Central memory CD8-positive, alpha-beta T cell (primary cell): ENCODE data around the gene ACKR4.

Experiments
- ATAC-seq: fragments of 150-1000 bp; cut with Tn5 transposase; replicated peaks from 2 replicates; pipeline ENCODE4 v1.10.0; 2022; ENCODE audit warnings: mild to moderate bottlenecking, moderate FRiP score, moderate number of reproducible peaks; ENCODE audit not compliant: poor library complexity, severe bottlenecking; ENCODE audit errors: extremely low read depth
- DNase-seq, 2 donors: peaks; one replicate each; pipeline ENCODE4 v3.0.0; 2021; ENCODE audit warnings: low spot score in 2 of 2
- H3K27ac Mint-ChIP-seq: one replicate; pipeline ENCODE4 v1.8.0; 2022; ENCODE audit warnings: low read depth, mild to moderate bottlenecking, moderate library complexity, mixed read lengths
- H3K27me3 Mint-ChIP-seq: one replicate; pipeline ENCODE4 v1.8.0; 2022; ENCODE audit warnings: mixed read lengths
- H3K36me3 Mint-ChIP-seq: one replicate; pipeline ENCODE4 v1.8.0; 2022; ENCODE audit warnings: mild to moderate bottlenecking, moderate library complexity, mixed read lengths; ENCODE audit not compliant: insufficient read depth
- H3K4me1 Mint-ChIP-seq: one replicate; pipeline ENCODE4 v1.8.0; 2022; ENCODE audit warnings: mixed read lengths
- H3K4me3 Mint-ChIP-seq: one replicate; pipeline ENCODE4 v1.8.0; 2022; ENCODE audit warnings: mild to moderate bottlenecking, moderate library complexity, mixed read lengths
- H3K9me3 Mint-ChIP-seq: one replicate; pipeline ENCODE4 v1.8.0; 2022; ENCODE audit warnings: mixed read lengths

The ACKR4 gene

DNA sequence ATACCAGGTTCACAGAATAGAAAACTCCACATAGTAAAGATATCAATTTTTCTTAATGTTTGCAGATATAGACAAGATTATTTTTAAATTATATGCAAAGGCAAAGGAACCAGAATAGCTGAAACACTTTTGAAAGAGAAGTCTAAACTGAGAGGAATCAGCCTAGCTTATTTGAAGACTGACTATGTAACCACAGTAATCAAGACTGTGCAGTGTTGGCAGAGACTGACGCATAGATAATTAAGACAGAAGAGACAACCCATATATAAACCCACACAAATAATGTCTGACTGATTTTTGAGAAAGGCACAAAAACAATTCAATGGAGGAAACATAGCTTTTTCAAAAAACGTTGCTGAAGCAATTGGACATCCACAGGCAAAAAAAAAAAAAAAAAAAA is 28.6 kb upstream of the ACKR4 start:
- H3K4me3 Mint-ChIP-seq = no peak overlapping the region
- no peak overlapping the region for H3K27ac Mint-ChIP-seq

DNA sequence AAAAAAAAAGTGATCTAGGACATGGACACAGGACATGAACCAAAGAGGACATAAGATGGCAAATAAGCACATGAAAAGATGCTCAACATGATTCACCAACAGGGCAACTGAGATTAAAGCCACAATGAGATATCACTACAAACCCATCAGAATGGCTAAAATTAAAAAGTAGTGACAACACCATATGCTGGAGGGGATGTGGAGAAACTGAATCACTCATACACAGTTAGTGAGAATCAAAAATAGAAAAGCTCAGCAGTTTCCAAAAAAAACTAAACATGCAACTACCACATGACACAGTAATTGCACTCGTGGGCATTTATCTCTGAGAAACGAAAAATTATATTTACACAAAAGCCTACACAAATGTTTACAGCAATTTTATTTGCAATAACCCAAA is 27.9 kb upstream of the ACKR4 start:
- no peak for DNase-seq
- Mint-ChIP-seq H3K9me3 (no peaks in the 10 kb centered on the region), H3K27me3 (no peaks in the 10 kb centered on the region), H3K27ac (no peak overlapping the region), H3K4me3 (no peak overlapping the region), H3K4me1 (no peaks in the 10 kb centered on the region), H3K36me3 (peaks cover 10% of the 10 kb centered on the region)
- ATAC-seq = no peak

More for the DNA sequence above, 28.6 kb upstream of the ACKR4 start:
- H3K9me3 Mint-ChIP-seq = no peaks in the 10 kb centered on the region
- H3K4me1 Mint-ChIP-seq = no peaks in the 10 kb centered on the region
- H3K27me3 Mint-ChIP-seq = no peaks in the 10 kb centered on the region
- H3K36me3 Mint-ChIP-seq = peaks cover 10% of the 10 kb centered on the region
- ATAC-seq (no peak), DNase-seq (no peak)

DNA sequence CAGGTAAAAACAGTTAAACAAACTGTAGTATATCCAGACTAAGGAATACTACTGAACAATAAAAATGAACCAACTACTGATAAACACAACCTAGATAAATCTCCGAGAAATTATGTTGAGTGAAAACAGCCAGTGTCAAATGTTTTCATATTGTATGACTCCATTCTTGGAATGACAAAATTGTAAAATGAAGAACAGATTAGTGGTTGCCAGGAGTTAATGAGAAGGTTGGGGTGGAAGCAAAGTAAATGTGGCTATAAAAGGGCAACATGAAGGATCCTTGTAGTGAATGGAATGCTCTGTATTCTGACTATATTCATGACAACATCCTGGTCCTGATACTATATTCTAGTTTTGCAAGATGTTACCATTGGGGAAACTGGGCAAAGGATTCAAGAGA is 27.5 kb upstream of the ACKR4 start:
- H3K27ac Mint-ChIP-seq = no peak overlapping the region

DNA sequence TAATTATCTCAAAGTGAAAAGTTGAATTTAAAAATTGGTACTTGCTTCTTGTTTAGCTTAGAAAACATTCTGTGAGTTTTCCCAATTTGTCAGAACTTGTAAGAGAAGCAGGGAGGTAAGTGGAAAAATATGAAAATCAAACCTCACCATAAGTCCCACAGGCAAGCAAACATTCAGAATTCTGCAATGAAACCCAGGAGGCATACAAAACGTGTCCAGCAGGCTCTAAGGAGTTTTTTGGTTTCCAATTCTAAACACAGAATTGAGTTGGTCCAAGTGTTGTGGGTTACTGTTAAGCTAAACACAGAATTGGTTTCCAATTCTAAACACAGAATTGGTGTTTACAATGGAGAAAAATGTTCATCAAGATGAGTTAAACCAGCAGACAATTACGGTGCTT is 27.1 kb upstream of the ACKR4 start:
- Mint-ChIP-seq H3K9me3 (no peaks in the 10 kb centered on the region), H3K27ac (no peak overlapping the region), H3K36me3 (peaks cover 16% of the 10 kb centered on the region), H3K4me1 (no peaks in the 10 kb centered on the region), H3K4me3 (no peak overlapping the region), H3K27me3 (no peaks in the 10 kb centered on the region)
- ATAC-seq (no peak), DNase-seq (no peak)

More for the DNA sequence above, 27.5 kb upstream of the ACKR4 start:
- no peak for DNase-seq
- Mint-ChIP-seq H3K27me3 (no peaks in the 10 kb centered on the region), H3K9me3 (no peaks in the 10 kb centered on the region), H3K4me1 (no peaks in the 10 kb centered on the region), H3K36me3 (peaks cover 12% of the 10 kb centered on the region), H3K4me3 (no peak overlapping the region)
- ATAC-seq = no peak

DNA sequence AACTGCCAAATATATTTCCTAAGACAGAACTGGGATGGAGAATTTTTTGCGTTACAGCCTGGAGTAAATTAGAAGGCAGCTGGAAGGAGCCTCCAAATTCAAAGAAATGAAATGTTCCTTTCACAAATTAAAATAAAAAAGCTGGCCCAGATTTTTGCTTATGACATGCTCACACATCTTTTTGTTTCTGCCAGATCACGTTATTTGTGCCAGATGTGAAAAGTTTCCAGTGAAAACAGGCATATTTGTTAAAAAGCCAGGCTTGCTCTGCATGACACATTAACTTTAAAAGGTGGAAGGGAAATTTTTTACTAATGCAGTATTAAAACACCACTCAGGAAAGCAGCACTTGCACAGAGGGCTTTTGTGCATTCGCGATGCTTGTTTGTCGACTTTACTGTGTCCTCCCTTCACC is 23.3 kb upstream of the ACKR4 start:
- H3K9me3 Mint-ChIP-seq = no peaks in the 10 kb centered on the region
- no peak for DNase-seq
- H3K27me3 Mint-ChIP-seq = no peaks in the 10 kb centered on the region
- H3K4me3 Mint-ChIP-seq = no peak overlapping the region
- H3K27ac Mint-ChIP-seq = no peak overlapping the region
- H3K36me3 Mint-ChIP-seq = peaks cover 28% of the 10 kb centered on the region
- no peaks in the 10 kb centered on the region for H3K4me1 Mint-ChIP-seq
- ATAC-seq = no peak

DNA sequence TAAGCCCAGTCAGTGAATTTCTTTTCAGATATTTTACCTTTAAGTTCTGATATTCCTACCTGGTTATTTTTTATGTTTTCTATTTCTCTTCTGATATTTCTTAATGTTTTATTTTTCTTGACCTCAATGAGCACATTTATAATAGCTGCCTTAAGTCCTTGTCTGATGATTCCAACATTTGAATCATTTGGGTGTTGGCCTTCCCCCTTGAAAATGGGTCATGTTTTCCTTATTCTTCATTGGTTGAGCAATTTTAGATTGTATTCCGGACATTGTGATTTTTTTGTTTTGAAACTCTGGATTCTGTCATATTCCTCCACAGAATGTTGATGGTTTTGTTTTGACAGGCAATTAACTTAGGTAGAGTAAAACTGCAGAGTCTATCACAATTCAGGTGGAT is 9.7 kb upstream of the ACKR4 start:
- ATAC-seq (no peak), DNase-seq (no peak)
- Mint-ChIP-seq H3K4me1 (no peaks in the 10 kb centered on the region), H3K4me3 (no peak overlapping the region), H3K9me3 (peaks cover 5% of the 10 kb centered on the region), H3K27me3 (no peaks in the 10 kb centered on the region), H3K27ac (no peak overlapping the region), H3K36me3 (peaks cover 5% of the 10 kb centered on the region)

DNA sequence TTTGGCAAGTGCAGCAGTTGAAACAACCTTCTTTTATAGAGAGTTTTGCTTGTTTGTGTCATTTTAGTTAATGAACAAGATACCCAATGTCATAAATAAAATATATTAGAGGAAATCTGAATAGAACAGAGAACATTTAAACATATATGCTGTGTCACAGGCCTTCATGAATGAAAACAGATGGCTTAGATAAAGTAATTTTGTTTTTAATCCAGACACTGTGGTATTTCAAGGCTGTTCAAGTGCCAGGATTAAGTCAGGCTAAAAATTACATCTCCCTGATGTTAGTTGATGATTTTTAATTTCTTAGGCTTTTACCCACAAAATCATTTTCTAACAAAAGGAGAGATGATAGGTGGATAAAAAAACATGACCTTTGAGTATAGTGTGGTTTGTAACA is 4.9 kb upstream of the ACKR4 start:
- H3K9me3 Mint-ChIP-seq = peaks cover 5% of the 10 kb centered on the region
- H3K36me3 Mint-ChIP-seq = peaks cover 12% of the 10 kb centered on the region
- DNase-seq (no peak), ATAC-seq (no peak)
- H3K27me3 Mint-ChIP-seq = no peaks in the 10 kb centered on the region
- H3K4me1 Mint-ChIP-seq = no peaks in the 10 kb centered on the region
- H3K27ac Mint-ChIP-seq = no peak overlapping the region
- no peak overlapping the region for H3K4me3 Mint-ChIP-seq

DNA sequence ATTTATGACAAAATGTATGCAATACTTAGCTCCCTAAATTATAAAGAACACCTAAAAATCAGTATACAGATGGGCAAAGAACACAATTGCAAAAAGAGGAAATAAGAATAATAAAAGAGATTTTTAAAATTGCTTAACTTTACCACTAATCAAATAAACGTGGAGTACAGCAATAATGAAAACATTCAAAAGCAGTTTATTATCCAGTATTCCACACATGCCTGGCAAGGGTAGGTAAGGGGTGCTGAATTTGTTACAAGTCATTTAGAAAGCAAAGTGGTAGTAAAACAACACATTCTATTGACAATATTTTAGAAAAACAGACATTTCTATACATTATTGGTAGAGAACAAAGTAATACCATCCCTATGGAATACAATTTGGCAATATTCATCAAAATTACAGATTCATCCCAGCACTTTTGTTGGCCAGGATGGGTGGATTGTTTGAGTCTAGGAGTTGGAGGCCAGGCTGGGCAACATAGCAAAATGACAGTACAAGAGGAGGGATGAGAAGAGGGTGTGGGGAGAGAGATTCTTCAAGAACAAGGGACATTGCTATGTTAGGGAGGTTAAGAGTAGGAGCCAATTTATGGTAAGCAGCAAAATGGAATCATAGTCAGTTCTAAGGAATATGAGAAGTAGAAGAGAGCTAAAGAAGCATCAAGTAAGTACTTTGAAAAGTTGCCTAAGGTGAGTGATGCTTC is 3.7 kb upstream of the ACKR4 start:
- Mint-ChIP-seq H3K4me3 (no peak overlapping the region), H3K27ac (no peak overlapping the region), H3K9me3 (peaks cover 5% of the 10 kb centered on the region), H3K36me3 (peaks cover 15% of the 10 kb centered on the region), H3K27me3 (no peaks in the 10 kb centered on the region), H3K4me1 (no peaks in the 10 kb centered on the region)
- DNase-seq (no peak), ATAC-seq (no peak)

DNA sequence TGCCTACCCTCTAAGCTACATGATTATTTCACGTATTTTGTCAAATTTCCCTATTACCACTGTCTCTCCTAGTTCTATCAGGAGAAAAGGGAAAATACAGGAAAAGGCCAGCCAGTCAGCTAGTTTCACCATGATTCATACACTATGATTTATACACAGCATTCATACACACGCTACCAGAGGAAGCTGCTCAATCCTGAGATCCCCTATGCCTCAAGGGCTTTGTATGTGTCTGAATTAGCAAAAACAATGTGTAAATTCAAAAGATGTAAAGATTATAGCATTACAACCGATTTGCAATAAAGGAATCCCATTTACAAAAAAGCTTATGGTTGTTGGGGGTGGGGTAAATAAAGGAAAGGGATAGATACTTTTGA is 3.1 kb upstream of the ACKR4 start:
- H3K4me1 Mint-ChIP-seq = no peaks in the 10 kb centered on the region
- H3K27me3 Mint-ChIP-seq = no peaks in the 10 kb centered on the region
- no peak for DNase-seq
- H3K9me3 Mint-ChIP-seq = peaks cover 5% of the 10 kb centered on the region
- no peak overlapping the region for H3K4me3 Mint-ChIP-seq
- ATAC-seq = no peak
- no peak overlapping the region for H3K27ac Mint-ChIP-seq
- peaks cover 16% of the 10 kb centered on the region for H3K36me3 Mint-ChIP-seq

DNA sequence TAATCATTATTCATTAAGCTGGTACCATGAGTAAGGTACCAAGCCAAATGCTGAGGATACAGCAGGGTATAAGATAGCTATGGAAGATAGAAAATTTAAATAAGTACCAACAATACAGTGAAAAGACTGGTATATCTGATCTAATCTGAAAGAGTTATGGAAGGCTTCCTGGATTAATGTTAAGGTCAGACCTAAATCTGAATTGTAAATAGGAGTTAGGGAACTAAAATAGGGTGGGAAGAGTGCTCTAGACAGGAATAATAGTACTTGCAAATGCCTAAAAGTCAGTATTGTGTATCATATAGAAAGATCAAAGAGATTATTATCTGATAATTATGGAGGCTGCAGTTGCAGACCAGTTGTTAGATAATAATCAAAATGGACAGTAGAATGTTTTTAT is 2.6 kb upstream of the ACKR4 start:
- peaks cover 5% of the 10 kb centered on the region for H3K9me3 Mint-ChIP-seq
- H3K4me3 Mint-ChIP-seq = no peak overlapping the region
- H3K27ac Mint-ChIP-seq = no peak overlapping the region
- no peaks in the 10 kb centered on the region for H3K27me3 Mint-ChIP-seq
- H3K36me3 Mint-ChIP-seq = peaks cover 17% of the 10 kb centered on the region
- no peaks in the 10 kb centered on the region for H3K4me1 Mint-ChIP-seq
- ATAC-seq (no peak), DNase-seq (no peak)

DNA sequence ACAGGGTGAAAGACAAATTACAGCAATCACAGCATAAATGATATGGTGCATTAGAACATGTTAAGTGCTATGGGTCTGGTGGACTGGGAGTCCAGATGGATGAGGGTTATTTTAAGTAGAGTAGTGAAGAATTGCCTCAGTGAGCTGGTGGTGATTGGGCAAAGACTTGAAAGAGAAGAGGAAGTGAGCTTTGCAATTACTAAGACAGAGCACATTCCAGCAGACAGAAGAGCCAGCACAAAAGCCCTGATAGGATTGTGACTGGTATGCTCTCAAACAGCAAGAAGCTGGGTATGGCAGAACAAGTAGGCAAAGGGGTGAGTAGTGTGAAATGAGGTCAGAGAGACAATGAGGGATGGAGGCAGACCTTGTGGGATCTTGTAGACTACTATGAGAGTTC is 2.1 kb upstream of the ACKR4 start:
- ATAC-seq (no peak), DNase-seq (no peak)
- Mint-ChIP-seq H3K27ac (no peak overlapping the region), H3K27me3 (no peaks in the 10 kb centered on the region), H3K4me1 (no peaks in the 10 kb centered on the region), H3K9me3 (peaks cover 5% of the 10 kb centered on the region), H3K4me3 (no peak overlapping the region), H3K36me3 (peaks cover 19% of the 10 kb centered on the region)

DNA sequence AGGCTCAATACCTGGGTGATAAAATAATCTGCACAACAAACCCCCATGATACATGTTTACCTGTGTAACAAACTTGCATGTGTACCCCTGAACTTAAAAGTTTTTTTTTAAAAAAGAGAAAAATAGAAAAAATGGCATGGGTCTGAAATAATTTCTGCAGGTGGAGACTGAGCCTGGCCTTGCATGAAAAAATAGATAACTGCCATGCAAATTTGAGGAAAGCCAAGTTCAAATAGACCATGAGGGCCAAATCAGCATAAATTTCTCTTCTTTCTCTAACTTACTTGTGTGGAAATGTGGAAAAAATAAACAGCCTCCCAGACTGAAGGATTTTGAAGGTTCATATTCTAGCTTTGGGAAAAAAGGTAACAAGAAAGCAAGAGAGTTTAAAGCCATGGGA is 744 bp upstream of the ACKR4 start:
- no peak for DNase-seq
- no peak for ATAC-seq
- H3K36me3 Mint-ChIP-seq = peaks cover 18% of the 10 kb centered on the region
- H3K4me3 Mint-ChIP-seq = no peak overlapping the region
- H3K27ac Mint-ChIP-seq = no peak overlapping the region
- no peaks in the 10 kb centered on the region for H3K4me1 Mint-ChIP-seq
- no peaks in the 10 kb centered on the region for H3K27me3 Mint-ChIP-seq
- no peaks in the 10 kb centered on the region for H3K9me3 Mint-ChIP-seq

DNA sequence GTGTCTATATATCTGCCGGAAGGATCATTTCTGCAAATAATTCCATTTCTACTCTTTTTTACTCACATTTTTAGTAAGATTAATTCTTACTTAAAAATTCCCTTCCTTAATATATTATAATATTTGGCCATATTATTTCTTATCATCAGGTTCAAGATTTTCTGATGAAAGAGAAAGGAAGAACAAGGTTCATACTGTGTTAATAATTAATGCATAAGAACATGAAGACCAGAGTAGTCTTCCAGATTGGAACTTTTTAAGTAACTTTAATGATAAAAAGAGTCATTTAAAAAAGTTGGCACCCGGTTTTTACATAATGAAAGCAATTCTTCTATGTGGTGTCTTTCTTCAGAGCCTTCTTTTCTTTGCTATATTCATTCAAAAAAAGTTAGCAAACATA is 590 bp downstream of the ACKR4 start:
- no peaks in the 10 kb centered on the region for H3K9me3 Mint-ChIP-seq
- H3K27me3 Mint-ChIP-seq = no peaks in the 10 kb centered on the region
- H3K36me3 Mint-ChIP-seq = peaks cover 17% of the 10 kb centered on the region
- H3K27ac Mint-ChIP-seq = no peak overlapping the region
- ATAC-seq (no peak), DNase-seq (no peak)
- no peaks in the 10 kb centered on the region for H3K4me1 Mint-ChIP-seq
- no peak overlapping the region for H3K4me3 Mint-ChIP-seq

DNA sequence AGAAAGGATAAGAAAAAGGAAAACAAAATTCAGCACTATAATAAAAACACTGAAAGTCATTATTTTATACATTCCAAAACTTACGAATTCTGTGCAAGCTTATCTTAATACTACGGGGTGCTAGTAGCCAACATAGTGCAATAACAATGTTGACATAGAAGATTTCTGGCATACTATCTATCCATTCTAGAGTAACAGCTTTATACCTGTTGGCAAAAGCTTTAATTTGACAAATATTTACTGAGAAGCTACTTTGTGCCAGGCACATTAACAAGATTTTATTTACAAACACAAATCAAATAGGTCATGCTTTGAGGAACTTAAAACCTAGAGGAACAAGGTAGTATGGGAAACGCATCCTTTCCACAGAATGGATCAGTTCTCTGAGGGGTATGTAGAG is 1.1 kb downstream of the ACKR4 start:
- peaks cover 18% of the 10 kb centered on the region for H3K36me3 Mint-ChIP-seq
- DNase-seq (no peak), ATAC-seq (no peak)
- no peaks in the 10 kb centered on the region for H3K9me3 Mint-ChIP-seq
- H3K27ac Mint-ChIP-seq = no peak overlapping the region
- no peaks in the 10 kb centered on the region for H3K27me3 Mint-ChIP-seq
- H3K4me1 Mint-ChIP-seq = no peaks in the 10 kb centered on the region
- H3K4me3 Mint-ChIP-seq = no peak overlapping the region
